ENCODE data around the gene MSH3.
"Not testable (repeated sequence)": the region's sequence is repeated elsewhere in the genome, so short reads cannot be mapped to it uniquely, and the experiment has no call there.

The MSH3 gene

DNA sequence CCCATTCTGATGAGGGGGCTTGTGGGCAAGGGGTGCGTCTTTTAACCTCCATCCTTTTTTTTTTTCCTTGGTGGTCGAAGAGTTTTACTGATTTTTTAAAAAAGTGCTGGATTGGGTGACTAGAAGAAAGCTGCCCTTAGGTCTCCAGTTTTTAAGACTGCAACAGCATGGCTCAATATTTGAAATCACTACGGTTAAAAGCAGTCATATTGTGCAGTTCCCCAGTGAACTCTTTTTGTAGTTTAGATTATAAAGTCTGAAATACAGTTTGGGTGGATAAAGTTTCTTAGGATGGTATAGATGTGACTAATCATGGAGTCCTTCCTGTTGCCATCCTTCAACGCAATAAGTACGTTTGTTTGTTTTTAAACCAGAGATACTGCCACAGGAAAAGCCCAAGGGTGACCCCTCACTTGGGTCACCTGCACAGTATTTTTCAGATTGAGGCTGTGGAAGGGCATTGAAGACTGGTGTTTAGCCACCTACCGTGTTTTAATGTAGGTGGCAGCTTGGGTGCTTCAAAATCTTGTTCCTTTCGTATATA is 851 bp downstream of the MSH3 start:
- peak overlapping the region; percentile 92 for H3K27ac ChIP-seq
- TF ChIP-seq, protein P1, sequence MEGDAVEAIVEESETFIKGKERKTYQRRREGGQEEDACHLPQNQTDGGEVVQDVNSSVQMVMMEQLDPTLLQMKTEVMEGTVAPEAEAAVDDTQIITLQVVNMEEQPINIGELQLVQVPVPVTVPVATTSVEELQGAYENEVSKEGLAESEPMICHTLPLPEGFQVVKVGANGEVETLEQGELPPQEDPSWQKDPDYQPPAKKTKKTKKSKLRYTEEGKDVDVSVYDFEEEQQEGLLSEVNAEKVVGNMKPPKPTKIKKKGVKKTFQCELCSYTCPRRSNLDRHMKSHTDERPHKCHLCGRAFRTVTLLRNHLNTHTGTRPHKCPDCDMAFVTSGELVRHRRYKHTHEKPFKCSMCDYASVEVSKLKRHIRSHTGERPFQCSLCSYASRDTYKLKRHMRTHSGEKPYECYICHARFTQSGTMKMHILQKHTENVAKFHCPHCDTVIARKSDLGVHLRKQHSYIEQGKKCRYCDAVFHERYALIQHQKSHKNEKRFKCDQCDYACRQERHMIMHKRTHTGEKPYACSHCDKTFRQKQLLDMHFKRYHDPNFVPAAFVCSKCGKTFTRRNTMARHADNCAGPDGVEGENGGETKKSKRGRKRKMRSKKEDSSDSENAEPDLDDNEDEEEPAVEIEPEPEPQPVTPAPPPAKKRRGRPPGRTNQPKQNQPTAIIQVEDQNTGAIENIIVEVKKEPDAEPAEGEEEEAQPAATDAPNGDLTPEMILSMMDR (IDR thresholded peaks at IDR 0.05), result no peak
- TF ChIP-seq ZFX (IDR thresholded peaks at IDR 0.05; ENCODE audit: borderline replicate concordance), result no peak

DNA sequence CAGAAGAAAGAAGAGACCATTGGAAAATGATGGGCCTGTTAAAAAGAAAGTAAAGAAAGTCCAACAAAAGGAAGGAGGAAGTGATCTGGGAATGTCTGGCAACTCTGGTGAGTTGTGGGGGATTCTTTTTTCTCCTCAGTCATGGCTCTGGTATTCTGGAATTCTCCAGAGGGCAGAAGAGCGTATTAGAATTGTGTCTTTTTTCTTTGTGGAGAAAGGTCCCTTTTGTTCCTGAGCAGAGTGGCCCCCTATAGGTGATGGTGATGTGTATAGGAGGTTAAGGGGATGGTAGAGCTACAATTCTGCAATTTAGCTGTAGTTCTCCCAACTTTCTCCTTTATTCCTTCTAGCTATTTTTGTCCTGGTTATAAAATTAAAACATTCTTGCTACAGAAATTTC is 2.0 kb downstream of the MSH3 start:
- H3K27ac ChIP-seq, result no peak overlapping the region
- TF ChIP-seq, protein P1 (IDR thresholded peaks at IDR 0.05), result no peak
- no peak for TF ChIP-seq ZFX (IDR thresholded peaks at IDR 0.05; ENCODE audit: borderline replicate concordance)

DNA sequence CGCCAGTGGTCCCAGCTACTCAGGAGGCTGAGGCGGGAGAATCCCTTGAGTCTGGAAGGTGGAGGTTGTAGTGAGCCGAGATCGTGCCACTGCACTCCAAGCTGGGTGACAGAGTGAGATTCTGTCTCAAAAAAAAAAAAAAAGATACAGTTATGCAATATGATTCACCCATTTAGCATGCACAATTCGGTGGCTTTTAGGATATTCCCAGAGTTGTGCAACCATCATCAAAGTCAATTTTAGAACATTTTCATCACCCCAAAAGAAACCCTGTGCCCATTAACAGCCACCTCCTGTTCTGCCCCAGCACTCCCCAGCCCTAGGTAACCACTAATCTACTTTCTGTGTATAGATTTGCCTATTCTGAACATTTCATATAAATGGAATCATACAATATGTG is 4.7 kb downstream of the MSH3 start:
- TF ChIP-seq, protein P1 (IDR thresholded peaks at IDR 0.05), result no peak
- no peak for TF ChIP-seq ZFX (IDR thresholded peaks at IDR 0.05; ENCODE audit: borderline replicate concordance)

DNA sequence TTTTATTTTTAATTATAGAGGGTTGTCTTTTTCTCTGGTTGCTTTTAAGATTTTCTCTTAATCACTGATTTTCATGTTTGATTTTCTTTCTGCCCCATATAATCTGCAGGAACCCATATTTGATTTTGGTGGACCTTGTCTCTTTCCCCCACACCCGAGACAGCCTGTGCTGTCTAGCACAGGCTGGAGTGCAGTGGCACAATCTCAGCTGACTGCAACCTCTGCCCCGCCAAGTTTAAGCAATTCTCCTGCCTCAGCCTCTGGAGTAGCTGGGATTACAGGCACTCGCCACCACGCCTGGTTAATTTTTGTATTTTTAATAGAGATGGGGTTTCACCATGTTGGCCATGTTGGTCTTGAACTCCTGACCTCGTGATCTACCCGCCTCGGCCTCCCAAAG is 6.2 kb downstream of the MSH3 start:
- not testable (repeated sequence) for H3K27ac ChIP-seq

More for the DNA sequence above, 4.7 kb downstream of the MSH3 start:
- no peak overlapping the region for H3K27ac ChIP-seq

DNA sequence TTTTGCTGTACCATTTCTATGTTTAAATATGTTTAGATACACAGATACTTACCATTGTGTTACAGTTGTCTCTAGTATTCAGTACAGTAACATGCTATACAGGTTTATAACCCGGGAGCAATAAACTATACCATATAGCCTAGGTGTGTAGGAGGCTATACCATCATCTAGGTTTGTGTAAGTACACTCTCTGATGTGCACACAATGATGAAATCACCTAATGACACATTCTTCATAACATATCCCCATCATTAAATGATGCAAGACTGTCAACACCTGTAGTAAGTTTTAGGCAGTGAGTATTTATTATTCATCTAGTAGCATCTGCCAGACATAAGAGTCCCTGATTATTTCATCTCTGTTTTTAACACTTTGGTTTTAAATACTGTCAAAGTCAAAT is 7.7 kb downstream of the MSH3 start:
- TF ChIP-seq, protein P1 (IDR thresholded peaks at IDR 0.05), result no peak
- TF ChIP-seq ZFX (IDR thresholded peaks at IDR 0.05; ENCODE audit: borderline replicate concordance), result no peak

DNA sequence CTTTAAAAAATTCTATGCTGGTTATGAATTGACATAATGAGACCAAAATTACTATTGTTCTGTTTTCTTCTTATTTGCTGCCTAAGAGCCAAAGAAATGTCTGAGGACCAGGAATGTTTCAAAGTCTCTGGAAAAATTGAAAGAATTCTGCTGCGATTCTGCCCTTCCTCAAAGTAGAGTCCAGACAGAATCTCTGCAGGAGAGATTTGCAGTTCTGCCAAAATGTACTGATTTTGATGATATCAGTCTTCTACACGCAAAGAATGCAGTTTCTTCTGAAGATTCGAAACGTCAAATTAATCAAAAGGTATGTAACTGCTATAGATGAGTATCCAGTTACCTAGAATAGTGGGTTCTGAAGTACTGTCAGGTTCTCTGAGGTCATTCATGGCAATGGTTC is 10.6 kb downstream of the MSH3 start:
- H3K27ac ChIP-seq, result no peak overlapping the region
- TF ChIP-seq, protein P1 (IDR thresholded peaks at IDR 0.05), result no peak
- TF ChIP-seq ZFX (IDR thresholded peaks at IDR 0.05; ENCODE audit: borderline replicate concordance), result no peak

More for the DNA sequence above, 7.7 kb downstream of the MSH3 start:
- no peak overlapping the region for H3K27ac ChIP-seq

DNA sequence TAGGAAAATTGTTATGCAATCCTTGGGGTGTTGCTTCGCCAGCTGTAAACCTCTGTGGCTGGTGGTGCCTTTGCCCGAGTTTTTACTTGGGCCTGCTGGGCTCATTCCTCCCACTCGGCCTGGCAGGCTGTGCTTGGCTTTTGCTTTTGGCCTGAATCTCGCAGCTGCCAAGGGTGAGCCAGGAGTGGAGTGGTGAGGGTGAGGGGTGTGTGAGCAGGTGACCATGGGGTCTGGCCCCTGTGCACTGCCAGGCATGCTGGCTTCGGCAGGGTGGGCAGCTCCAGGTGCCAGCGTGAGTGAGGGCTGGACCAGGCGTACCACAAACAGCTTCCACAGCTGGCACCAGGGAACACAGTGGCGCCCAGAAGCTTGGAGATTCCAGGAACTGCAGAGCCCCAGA is 12.9 kb downstream of the MSH3 start:
- no peak for TF ChIP-seq ZFX (IDR thresholded peaks at IDR 0.05; ENCODE audit: borderline replicate concordance)
- H3K27ac ChIP-seq, result no peak overlapping the region

DNA sequence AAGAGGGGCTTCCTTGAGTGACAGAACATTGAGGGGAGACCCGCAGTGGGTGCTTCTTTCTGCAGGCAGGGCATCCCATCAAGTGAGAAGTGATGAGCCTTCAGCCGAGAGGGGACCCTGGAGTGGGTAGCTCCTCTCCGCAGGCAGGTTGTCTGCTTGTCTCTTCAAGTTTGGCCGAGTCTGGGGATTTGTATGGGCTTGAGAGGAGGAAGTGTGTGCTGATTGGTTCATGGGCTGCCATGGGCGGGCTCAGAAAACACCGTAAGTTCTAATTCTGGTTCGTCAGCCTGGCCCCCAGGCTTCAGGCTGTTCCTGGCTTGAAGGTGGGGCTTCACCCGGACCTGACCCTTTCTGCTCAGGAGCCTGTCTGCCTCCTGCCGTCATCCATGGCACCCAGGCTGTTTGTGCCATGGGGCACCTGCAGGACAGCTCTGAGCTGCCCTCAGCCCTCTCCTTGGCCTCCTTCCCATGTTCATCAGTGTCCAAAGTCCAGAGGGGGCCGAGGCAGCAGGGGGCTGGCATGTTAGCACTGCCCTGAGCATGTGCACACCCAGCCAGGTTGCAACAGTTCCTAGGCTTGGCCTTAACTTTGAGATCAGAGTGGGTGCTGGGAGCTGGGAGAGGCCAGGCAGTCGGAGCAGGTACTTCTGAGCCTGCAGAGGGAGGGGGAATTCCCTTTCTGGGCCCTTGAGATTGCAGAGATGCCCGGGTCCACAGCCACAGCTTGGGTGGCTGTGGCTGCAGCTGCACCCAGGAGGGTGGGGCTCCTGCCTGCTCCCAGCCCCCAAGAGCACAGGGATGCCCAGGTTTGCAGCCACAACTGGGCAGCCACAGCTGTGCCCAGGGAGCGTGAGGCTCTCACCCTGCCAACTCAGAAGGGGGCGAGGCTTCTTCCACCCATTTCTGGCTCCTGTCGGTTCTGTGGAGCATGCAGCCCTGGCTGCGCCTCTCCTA is 13.8 kb downstream of the MSH3 start:
- TF ChIP-seq, protein P1 (IDR thresholded peaks at IDR 0.05), result no peak
- no peak for TF ChIP-seq ZFX (IDR thresholded peaks at IDR 0.05; ENCODE audit: borderline replicate concordance)
- no peak overlapping the region for H3K27ac ChIP-seq
